Adrenal gland (tissue), 5 donors: ENCODE measurements around the gene OR13C2.

ENCODE experiments used
- POLR2A ChIP-seq, 2 donors: fragments of 450-650 bp; IDR thresholded peaks; one replicate each; pipeline ENCODE4 v1.6.1; 2017; ENCODE audit warnings: antibody characterized with exemption in 2 of 2, mild to moderate bottlenecking in 2 of 2, moderate library complexity in 1 of 2
- TF ChIP-seq, protein P1 (sequence below), 6 experiments: fragments of 450-650 bp in 4 of 6; fragments of 200-600 bp in 2 of 6; sonication (generic) in 1 of 6; IDR thresholded peaks; 1 replicate in 5 of 6; 2 replicates in 1 of 6; pipeline versions ENCODE4 v1.5.1 to v1.8.0; 2016 to 2021; ENCODE audit warnings: antibody characterized with exemption in 6 of 6, mild to moderate bottlenecking in 2 of 6, moderate library complexity in 1 of 6
- donor health status: DM: no; HTN: no; CAD: no.

DNA sequence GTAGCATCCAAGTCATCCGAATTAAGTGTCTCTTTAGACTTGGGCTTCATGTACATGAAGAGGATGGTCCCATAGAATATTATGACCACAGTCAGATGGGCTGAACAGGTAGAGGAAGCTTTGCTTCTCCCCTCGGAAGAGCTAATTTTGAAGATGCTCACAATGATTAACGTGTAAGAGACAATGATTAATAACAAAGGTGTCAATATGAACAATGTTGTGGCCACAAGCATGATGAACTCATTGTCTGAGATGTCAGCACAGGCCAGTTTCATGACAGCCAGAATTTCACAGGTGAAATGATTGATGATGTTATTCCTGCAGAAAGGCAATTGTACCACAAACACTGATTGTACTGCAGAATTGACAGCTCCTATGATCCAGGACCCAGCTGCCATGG lies 626 bp downstream of the OR13C2 start:
- TF ChIP-seq, protein P1, sequence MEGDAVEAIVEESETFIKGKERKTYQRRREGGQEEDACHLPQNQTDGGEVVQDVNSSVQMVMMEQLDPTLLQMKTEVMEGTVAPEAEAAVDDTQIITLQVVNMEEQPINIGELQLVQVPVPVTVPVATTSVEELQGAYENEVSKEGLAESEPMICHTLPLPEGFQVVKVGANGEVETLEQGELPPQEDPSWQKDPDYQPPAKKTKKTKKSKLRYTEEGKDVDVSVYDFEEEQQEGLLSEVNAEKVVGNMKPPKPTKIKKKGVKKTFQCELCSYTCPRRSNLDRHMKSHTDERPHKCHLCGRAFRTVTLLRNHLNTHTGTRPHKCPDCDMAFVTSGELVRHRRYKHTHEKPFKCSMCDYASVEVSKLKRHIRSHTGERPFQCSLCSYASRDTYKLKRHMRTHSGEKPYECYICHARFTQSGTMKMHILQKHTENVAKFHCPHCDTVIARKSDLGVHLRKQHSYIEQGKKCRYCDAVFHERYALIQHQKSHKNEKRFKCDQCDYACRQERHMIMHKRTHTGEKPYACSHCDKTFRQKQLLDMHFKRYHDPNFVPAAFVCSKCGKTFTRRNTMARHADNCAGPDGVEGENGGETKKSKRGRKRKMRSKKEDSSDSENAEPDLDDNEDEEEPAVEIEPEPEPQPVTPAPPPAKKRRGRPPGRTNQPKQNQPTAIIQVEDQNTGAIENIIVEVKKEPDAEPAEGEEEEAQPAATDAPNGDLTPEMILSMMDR (IDR thresholded peaks at IDR 0.05) = no peak
- TF ChIP-seq POLR2A (IDR thresholded peaks at IDR 0.05) = no peak
